ENCODE results near the gene EXOC5. TPM values are rescaled to one million over a fixed set of nuclear protein-coding genes. Genes with fewer than 3 reads are reported as not detected.

Gene EXOC5
- total and polyA plus RNA-seq, 4 donors = 9.0 to 81.5 (median 33.5) TPM

- peak in 1 of 3 donors; percentile 1 for DNase-seq
- Histone ChIP-seq H3K4me3 (no peak overlapping the region), H3K27ac (ENCODE audit: low read depth in 1 of 2, low read length in 1 of 2) (no peak overlapping the region), H3K9ac (ENCODE audit: insufficient read depth in 1 of 2, low read length in 2 of 2) (no peak overlapping the region), H3K27me3 (ENCODE audit: control insufficient read depth in 3 of 3, insufficient read depth in 3 of 3, low read length in 2 of 3) (no peaks in the 10 kb centered on the region), H3K9me3 (ENCODE audit: control insufficient read depth in 4 of 4, insufficient read depth in 3 of 4, low read length in 3 of 4) (no peaks in the 10 kb centered on the region), H3K36me3 (ENCODE audit: control insufficient read depth in 4 of 4, insufficient read depth in 4 of 4, low read length in 4 of 4) (peaks cover 0 to 6% (median 0%) of the 10 kb centered on the region in 4 donors), H3K4me1 (ENCODE audit: control insufficient read depth in 5 of 5, insufficient read depth in 5 of 5, low read length in 5 of 5) (peaks cover 0 to 3% (median 0%) of the 10 kb centered on the region in 5 donors)
- 40 to 62% methylated on average over 1 of the region's 1 CpG for WGBS, 2 donors
- ATAC-seq (ENCODE audit: insufficient read depth, low FRiP score) = no peak
- TF ChIP-seq CTCF (IDR thresholded peaks at IDR 0.05; ENCODE audit: control extremely low read depth, extremely low read depth) = no peak
Measured at GRCh38 chr14:57295239-57295638, 26.5 kb upstream of the EXOC5 start.

- Histone ChIP-seq H3K36me3 (ENCODE audit: control insufficient read depth in 4 of 4, insufficient read depth in 4 of 4, low read length in 4 of 4) (peaks cover 0 to 6% (median 3%) of the 10 kb centered on the region in 4 donors), H3K9me3 (ENCODE audit: control insufficient read depth in 4 of 4, insufficient read depth in 3 of 4, low read length in 3 of 4) (no peaks in the 10 kb centered on the region), H3K27ac (ENCODE audit: low read depth in 1 of 2, low read length in 1 of 2) (no peak overlapping the region), H3K27me3 (ENCODE audit: control insufficient read depth in 3 of 3, insufficient read depth in 3 of 3, low read length in 2 of 3) (no peaks in the 10 kb centered on the region), H3K4me1 (ENCODE audit: control insufficient read depth in 5 of 5, insufficient read depth in 5 of 5, low read length in 5 of 5) (peaks cover 0 to 3% (median 0%) of the 10 kb centered on the region in 5 donors), H3K9ac (ENCODE audit: insufficient read depth in 1 of 2, low read length in 2 of 2) (no peak overlapping the region), H3K4me3 (no peak overlapping the region)
- no peak for ATAC-seq (ENCODE audit: insufficient read depth, low FRiP score)
- no peak for TF ChIP-seq CTCF (IDR thresholded peaks at IDR 0.05; ENCODE audit: control extremely low read depth, extremely low read depth)
- peak in 2 of 3 donors; percentile 12 to 16 for DNase-seq
- 97% methylated on average over 1 of the region's 1 CpG for WGBS, 2 donors
Measured at GRCh38 chr14:57293866-57294837, 25.4 kb upstream of the EXOC5 start.

DNA sequence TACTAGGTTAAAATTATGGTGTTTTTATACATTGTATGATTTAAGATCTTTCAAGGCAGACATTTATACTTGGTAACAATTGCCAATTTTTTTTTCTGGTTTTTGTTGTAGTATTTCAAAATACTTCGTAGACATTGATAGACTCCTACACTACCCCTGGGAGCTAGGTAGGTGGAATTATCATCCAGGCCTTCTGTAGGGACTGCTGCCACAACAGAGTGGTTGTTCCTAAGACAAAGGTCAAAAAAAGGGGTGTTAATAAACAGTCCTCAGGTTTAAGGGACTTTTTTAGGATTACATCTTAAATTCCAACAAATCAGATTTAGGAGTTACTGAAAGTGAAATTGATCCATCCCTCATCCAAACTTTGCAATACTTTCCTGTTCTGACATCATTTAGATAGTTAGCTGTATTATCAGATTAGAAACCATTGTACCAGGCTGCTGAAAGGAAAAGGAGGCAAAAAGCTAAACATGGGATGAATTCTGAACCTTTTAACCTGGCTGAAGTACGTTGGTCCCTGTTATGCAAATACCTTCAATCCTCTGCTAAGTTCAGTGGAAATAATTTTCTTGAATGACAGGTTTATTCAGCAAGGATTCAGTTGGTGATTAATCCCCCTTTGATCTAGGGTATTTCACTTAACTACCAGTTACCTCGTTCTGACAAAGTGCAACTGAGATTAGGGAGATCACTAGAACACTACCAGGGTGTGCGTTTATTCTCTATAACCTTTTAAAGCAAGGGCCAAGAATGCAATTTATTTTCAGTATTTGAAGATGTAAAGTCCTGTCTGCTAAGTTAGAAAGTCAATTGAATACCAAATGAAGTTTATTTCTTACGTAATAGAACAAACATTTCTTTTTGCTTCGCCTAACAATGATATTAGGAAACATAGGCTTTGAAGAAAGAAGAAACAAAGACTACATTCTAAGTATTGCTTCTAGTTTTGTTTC lies 23.3 kb upstream of the EXOC5 start:
- no peak for ATAC-seq (ENCODE audit: insufficient read depth, low FRiP score)
- 69% methylated on average over 6 of the region's 6 CpGs for WGBS, 2 donors
- H3K9me3 ChIP-seq (ENCODE audit: control insufficient read depth in 4 of 4, insufficient read depth in 3 of 4, low read length in 3 of 4) = no peaks in the 10 kb centered on the region

More for the DNA sequence above, 23.3 kb upstream of the EXOC5 start:
- H3K27me3 ChIP-seq (ENCODE audit: control insufficient read depth in 3 of 3, insufficient read depth in 3 of 3, low read length in 2 of 3) = no peaks in the 10 kb centered on the region
- H3K9ac ChIP-seq (ENCODE audit: insufficient read depth in 1 of 2, low read length in 2 of 2) = no peak overlapping the region
- H3K4me3 ChIP-seq = no peak overlapping the region
- no peak overlapping the region for H3K27ac ChIP-seq (ENCODE audit: low read depth in 1 of 2, low read length in 1 of 2)
- peaks cover 0 to 9% (median 6%) of the 10 kb centered on the region in 4 donors for H3K36me3 ChIP-seq (ENCODE audit: control insufficient read depth in 4 of 4, insufficient read depth in 4 of 4, low read length in 4 of 4)
- no peak for DNase-seq
- peaks cover 0 to 3% (median 0%) of the 10 kb centered on the region in 5 donors for H3K4me1 ChIP-seq (ENCODE audit: control insufficient read depth in 5 of 5, insufficient read depth in 5 of 5, low read length in 5 of 5)
- TF ChIP-seq CTCF (IDR thresholded peaks at IDR 0.05; ENCODE audit: control extremely low read depth, extremely low read depth) = no peak
